NCI-H2227 (cell line): ENCODE results near the gene BRI3BP.
"Not testable (repeated sequence)": the region's sequence is repeated elsewhere in the genome, so short reads cannot be mapped to it uniquely, and the experiment has no call there.

Experiments
- DNase-seq: peaks from one replicate; lab custom pipeline; 2025; ENCODE audit not compliant: unreplicated experiment; lab: John Stamatoyannopoulos, UW

BRI3BP gene

GRCh38 chr12:125021096-125021495 lies 27.7 kb downstream of the BRI3BP start:
- DNase-seq: no peak

DNA sequence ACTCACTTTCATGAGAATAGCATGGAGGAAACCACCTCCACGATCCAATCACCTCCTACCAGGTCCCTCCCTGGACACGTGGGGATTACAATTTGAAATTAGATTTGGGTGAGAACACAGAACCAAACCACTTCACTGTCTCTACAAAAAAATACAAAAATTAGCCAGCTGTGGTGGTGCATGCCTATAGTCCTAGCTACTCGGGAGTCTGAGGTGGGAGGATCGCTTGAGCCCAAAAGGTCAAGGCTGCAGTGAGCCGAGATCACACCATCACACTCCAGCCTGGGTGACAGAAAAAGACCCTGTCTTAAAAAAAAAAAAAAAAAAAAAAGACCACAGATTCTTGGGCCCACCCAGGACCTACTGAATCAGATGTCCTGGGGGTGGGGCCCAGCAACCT lies 28.3 kb downstream of the BRI3BP start:
- DNase-seq: no peak

- no peak for DNase-seq
These were observed 29.6 kb downstream of the BRI3BP start for GRCh38 chr12:125023065-125023464.

DNA sequence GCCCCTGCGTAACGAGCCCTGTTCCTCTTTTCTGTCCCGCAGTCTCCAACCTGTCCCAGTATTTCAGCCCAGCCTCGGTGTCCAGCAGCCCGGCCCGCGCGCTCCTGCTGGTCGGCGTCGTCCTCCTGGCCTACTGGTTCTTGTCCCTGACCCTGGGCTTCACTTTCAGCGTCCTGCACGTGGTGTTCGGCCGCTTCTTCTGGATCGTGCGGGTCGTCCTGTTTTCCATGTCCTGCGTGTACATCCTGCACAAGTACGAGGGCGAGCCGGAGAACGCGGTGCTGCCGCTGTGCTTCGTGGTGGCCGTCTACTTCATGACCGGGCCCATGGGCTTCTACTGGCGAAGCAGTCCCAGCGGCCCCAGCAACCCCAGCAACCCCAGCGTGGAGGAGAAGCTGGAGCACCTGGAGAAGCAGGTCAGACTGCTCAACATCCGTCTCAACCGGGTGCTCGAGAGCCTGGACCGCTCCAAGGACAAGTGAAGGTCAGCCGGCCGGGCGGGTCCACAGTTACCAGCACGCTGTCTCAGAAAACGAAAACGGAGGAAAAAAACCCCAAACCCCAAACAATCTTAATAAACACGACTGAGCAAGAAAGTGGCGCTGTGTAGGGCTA lies 31.6 kb downstream of the BRI3BP start:
- DNase-seq: no peak

DNA sequence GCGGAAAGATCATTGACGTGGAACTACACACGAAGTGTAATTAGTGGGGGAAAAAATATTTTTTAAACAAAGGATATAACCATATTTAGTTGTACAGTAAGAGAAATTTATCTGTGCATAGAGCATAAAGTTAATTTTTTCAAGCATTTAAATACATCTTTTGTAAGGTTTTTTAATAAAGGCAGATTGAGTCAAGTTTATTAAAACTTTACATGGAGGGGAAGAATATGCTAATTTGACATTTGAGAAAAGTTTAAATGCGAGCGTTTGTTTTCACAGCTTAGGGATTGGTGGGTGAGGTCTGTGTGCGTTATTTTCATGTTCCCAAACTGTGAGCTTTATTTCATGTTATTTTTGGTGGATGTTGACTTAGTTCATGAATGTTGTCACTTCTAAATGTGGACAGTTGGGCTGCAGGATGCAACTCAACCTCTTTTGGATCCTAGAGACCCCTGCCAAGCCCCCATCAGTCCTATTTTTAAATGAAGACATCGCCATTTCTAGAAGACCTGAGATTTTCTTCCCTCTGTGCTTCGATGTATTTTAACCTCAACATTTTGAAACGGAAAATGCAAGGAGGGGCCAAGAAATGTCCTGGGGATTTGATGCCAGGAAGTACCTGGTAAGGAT lies 32.3 kb downstream of the BRI3BP start:
- no peak for DNase-seq

DNA sequence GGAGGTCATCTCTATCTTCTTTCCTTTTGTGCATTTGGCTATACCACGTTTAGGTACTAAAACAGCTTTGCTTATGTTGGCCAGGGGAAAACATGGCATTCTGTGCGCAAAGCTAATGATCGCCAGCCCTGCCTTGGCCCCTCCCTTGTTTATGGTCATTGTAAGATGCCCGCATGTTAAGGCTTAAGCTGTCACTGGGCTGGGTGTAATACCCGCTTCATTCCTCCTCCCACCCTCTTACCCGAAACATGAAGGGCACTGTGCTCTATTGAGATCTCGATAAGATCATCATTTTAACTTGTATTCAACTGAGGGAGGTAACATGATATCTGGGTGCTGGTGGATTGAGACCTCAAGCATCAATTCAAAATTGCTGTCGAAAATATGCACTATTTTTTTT lies 34.7 kb downstream of the BRI3BP start:
- DNase-seq: no peak

GRCh38 chr12:125029761-125030358 lies 36.4 kb downstream of the BRI3BP start:
- no peak for DNase-seq

DNA sequence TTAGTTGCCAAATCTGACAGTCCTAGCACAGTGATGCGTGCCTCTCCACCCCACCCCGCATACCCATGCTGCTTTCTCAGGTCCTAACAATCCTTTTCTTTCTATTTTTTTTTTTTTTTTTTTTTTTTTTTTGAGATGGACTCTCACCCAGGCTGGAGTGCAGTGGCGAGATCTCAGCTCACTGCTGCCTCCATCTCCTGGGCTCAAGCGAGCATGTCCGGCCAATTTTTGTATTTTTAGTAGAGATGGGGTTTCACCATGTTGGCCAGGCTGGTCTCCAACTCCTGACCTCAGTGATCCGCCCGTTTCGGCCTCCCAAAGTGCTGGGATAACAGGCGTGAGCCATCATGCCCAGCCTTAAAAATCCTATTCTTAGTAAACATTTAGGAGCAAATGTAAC lies 38.0 kb downstream of the BRI3BP start:
- DNase-seq: peak; percentile 49

- no peak for DNase-seq
These were observed 39.2 kb downstream of the BRI3BP start for GRCh38 chr12:125032466-125033152.

- no peak for DNase-seq
These were observed 39.8 kb downstream of the BRI3BP start for GRCh38 chr12:125033288-125033687.

DNA sequence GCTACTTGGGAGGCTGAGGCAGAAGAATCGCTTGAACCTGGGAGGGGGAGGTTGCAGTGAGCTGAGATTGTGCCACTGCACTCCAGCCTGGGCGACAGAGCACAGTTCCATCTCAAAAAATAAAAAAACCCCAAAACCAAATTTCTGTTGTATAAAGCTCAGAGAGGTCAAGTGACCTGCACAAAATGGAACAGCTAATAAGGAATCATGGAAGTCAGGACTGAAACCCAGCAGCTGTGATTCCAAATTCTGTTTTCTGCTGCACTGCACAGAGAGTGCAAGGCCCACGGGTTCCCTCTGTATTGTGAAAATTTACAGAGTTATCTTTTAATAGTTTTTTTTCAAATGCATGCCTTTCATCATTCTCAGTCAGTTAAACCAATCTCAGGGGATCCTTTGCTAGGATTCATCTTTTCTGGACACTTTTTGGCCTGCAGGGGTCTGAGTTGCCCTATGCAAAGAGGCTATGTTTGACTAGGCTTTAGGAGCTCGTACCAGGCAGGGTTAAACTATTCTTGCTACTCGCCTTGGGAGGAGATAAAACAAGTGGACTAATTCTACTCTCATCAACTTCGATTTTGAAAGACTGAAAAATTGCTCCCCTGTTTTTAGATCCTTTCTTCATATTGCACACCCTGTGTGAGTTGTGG lies 45.7 kb downstream of the BRI3BP start:
- DNase-seq: no peak

DNA sequence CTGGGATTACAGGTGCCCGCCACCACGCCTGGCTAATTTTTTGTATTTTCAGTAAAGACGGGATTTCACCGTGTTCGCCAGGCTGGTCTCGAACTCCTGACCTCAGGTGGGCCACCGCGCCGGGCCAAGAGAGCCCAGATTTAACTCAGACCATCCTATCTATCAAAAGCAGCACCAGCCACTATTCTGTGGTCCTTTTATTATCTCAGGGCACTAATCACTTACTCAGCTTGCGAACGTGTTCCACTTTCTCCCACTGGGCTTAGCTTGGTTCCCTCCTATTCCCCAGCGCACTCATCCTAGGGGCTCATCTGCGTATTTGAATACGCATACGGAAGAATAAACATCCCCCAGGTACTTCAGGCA lies 55.6 kb downstream of the BRI3BP start:
- no peak for DNase-seq

DNA sequence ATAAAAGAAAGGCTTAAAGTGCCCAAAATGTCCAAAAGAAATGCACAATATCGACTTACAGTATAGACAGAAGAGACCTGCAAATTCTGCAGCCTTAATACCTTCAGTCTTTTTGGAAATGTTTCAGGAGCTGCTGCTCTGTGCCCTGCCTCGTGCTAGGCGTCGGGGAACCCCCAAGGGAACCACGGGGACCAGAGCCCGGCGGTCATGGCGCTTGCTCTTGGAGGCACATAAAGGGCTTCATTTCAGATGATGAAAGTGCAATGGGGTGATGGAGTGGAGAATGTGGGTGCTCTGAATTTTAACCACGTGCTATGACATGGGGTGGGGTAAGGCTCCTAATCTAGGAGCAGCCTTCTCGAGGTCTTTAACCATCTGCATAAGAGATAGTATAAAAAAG lies 57.0 kb downstream of the BRI3BP start:
- DNase-seq: no peak

DNA sequence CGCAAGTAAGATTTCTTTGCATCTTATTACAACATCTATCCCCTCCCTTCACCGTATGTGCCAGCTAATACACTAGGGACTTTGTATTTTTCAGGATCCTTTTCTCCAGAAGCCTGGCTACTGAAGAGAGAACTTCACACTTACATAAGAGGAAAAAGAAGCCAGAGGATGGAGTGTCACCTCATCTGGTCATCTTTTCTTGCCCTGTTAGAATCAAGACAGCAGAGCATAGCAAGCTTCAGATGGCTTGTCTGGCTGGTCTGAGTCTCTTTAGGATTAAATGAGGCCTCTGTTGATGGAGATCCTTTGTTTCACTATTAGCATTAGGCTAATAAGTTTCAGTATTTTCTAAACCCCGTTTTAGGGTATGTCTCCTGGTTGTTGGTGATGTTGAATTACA lies 57.4 kb downstream of the BRI3BP start:
- DNase-seq: no peak

- no peak for DNase-seq
These were observed 60.4 kb downstream of the BRI3BP start for GRCh38 chr12:125053821-125054220.

- DNase-seq: no peak
These were observed 62.1 kb downstream of the BRI3BP start for GRCh38 chr12:125055591-125055990.

- DNase-seq: no peak
These were observed 62.9 kb downstream of the BRI3BP start for GRCh38 chr12:125056306-125056705.

DNA sequence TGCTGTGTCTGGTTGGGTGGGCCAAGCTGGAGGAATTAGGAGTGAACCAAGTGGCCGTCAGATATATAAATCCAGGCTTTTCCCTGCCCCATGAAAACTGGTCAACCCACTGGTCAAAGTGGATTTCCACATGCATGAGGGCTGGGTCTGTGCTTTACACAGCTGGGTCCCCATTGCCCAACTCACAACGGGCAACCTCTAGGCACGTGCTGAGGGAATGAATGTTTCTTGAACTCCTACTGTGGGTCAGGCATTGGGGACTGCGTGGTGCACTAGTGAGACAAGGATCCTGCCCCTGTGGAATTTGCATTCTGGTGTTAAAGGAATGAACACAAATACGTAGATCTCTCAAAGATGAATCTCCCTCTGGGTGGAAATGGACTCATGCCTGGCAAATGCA lies 64.3 kb downstream of the BRI3BP start:
- no peak for DNase-seq

GRCh38 chr12:125061229-125061628 lies 67.8 kb downstream of the BRI3BP start:
- DNase-seq: no peak

DNA sequence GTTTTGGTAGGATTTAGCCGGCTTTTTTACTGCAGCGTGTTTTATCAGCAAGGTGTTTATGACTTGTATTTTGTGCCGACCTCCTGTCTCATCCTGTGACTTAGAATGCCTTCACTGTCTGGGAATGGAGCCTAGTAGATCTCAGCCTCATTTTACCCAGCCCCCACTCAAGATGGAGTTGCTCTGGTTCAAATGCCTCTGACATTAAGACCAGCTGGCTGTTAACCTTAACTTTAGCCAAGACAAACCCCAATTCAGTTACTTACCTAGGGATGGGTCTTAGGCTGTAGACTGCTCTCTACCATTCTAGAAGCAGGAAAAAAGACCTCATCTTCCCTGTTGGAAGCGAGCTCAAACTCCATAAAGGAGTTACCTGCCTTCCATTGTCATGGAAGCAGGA lies 70.1 kb downstream of the BRI3BP start:
- not testable (repeated sequence) for DNase-seq

DNA sequence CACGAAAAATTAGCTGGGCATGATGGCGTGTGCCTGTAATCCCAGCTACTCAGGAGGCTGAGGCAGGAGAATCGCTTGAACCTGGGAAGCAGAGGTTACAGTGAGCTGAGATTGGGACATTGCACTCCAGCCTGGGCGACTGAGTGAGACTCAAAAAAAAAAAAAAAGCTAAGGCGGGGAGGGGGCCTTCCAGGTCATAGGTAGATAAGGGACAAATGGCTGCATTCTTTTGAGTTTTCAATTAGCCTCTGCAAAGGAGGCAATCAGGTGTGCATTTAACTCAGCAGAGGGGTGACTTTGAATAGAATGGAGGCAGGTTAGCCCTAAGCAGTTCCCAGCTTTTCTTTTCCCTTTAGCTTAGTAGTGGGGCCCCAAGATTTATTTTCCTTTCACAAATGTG lies 71.0 kb downstream of the BRI3BP start:
- no peak for DNase-seq
